Measurements from ENCODE around the gene WDR88.
"Not testable (repeated sequence)": the region's sequence is repeated elsewhere in the genome, so short reads cannot be mapped to it uniquely, and the experiment has no call there.

WDR88 gene

GRCh38 chr19:33199441-33200265 lies 67.7 kb downstream of the WDR88 start:
- DNase-seq = no peak

GRCh38 chr19:33201473-33201872 lies 69.6 kb downstream of the WDR88 start:
- no peak for DNase-seq

DNA sequence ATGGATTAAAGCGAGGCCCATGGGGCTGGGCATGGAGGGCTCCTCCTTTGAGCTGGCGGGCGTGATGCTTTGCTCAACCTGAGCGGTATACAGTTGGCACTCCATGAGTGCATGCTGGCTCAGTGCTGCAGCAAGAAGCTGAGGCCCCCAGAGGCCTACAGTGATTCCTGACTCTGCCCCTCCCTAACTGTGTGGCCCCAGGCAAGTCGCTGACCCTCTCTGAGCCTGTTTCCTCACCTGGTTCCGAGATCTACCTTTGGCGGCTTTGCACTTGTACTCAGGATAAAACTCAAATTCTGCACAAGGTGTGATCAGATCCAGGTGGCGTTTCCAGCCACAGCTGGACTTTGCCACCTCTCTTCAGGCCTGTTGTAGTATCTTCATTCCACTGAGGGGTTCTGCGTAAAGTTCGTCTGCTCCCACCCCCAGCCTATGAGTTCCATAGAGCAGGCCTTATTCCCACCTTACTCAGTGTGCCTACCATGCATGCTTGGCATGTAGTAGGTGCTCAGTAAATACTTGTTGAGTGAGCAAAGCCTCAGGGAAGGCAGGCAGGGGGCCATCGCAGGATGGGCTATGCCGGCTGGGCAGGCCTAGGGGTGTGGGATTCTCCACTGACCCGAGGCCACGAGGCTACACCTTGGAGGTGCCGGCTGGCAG lies 70.1 kb downstream of the WDR88 start:
- DNase-seq = no peak

DNA sequence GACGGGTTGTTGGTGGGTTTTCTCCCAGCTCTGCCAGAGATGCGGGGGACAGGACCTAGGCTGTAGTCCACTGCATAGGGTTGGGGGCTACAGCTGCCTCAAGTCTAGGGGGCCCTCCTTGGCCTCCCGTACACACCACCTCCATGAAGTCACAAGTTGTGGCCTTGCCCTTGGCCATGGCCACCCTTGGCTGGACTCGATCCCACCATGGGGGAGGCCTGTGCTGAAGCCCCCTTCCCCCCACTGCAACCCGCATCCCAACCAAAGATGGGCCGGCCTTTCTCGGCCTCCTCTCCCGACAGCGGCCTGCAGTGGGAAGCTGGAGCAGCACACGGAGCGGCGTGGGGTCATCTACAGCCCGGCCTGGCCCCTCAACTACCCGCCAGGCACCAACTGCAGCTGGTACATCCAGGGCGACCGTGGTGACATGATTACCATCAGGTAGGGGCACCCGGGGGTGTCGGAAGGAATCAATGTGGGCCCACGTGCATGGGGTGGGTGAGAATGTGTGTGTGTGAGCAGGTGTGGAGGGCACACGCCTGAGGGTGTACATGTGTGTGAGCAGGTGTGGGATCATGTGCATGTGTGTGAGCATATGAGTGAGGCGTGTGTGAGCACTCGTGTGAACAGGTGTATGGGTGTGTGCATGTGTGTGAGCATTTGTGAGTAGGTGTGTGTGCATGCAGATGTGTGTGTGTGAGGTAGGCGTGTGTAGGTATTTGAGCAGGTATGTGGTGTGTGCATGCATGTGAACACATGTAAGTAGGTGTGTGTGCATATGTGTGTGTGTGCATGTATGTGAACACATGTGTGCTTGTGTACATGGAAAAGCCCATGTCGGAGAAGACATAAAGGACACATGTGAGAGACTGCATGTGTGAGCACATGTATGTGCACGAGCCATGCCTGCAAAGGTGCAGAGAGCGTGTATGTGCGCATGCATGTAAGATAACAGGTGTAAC lies 70.9 kb downstream of the WDR88 start:
- DNase-seq = no peak

- DNase-seq = no peak
Measured at GRCh38 chr19:33203529-33203928, 71.6 kb downstream of the WDR88 start.

DNA sequence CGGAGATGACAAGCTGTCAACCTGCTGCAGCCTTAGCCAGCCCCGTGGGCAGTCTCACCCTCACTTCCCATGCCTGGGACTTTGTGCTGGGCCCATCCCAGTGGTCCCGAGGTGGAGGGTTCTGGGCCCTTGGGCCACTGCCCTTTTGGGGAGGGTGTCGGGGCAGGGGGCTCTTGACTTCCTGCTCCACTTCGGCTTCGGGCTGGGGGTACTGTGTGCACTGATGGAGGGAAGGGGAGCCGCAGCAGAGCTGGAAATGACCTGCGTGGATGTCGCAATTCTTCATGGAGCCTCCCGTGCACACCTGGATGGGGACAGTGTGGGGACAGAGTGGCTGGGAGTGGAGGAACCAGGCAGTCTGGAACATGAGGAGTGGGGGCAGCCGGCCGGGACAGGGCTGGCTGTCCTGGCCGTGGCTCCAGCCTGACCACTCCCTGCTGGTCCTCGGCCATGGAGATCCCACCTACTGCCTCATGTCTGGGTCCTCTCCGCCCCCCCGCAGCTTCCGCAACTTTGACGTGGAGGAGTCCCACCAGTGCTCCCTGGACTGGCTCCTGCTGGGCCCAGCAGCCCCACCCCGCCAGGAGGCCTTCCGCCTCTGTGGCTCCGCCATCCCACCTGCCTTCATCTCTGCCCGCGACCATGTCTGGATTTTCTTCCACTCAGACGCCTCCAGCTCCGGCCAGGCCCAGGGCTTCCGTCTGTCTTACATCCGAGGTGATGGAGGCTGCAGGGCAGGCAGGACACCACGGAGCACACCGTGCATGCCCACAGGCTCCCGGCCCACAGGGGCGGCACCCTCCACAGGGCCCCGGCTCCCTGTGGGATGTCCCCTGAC lies 72.4 kb downstream of the WDR88 start:
- DNase-seq = no peak

GRCh38 chr19:33205110-33205509 lies 73.2 kb downstream of the WDR88 start:
- DNase-seq = no peak

DNA sequence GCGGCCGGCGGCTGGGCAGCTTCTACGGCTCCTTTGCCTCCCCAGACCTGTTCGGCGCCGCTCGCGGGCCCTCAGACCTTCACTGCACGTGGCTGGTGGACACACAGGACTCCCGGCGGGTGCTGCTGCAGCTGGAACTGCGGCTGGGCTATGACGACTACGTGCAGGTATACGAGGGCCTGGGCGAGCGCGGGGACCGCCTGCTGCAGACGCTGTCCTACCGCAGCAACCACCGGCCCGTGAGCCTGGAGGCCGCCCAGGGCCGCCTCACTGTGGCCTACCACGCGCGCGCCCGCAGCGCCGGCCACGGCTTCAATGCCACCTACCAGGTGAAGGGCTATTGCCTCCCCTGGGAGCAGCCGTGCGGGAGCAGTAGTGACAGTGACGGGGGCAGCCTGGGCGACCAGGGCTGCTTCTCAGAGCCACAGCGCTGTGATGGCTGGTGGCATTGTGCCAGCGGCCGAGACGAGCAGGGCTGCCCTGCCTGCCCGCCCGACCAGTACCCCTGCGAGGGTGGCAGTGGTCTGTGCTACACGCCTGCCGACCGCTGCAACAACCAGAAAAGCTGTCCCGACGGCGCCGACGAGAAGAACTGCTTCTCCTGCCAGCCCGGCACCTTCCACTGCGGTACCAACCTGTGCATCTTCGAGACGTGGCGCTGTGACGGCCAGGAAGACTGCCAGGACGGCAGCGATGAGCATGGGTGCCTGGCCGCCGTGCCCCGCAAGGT lies 73.8 kb downstream of the WDR88 start:
- DNase-seq = no peak

GRCh38 chr19:33206261-33207039 lies 74.5 kb downstream of the WDR88 start:
- no peak for DNase-seq

GRCh38 chr19:33207040-33207620 lies 75.2 kb downstream of the WDR88 start:
- no peak for DNase-seq

DNA sequence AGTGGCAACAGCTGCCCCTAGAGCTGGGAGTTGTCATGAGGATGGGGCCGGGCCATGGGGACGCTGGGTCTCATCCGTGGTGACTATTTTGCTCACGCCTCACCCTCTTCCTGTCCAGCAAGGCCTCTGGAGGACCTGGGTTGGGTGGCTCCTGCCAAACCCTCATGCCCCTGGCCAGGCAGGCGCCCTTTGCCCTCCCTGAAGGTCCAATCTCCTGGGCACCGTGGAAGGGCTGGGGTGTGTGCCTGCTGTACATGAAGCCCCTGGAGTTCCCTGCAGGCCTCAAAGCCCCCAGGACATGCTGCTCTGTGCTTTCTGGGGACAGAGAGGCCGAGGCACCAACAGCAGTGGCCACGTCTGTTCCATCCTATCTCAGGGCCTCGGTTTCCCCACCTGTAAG lies 76.0 kb downstream of the WDR88 start:
- no peak for DNase-seq

DNA sequence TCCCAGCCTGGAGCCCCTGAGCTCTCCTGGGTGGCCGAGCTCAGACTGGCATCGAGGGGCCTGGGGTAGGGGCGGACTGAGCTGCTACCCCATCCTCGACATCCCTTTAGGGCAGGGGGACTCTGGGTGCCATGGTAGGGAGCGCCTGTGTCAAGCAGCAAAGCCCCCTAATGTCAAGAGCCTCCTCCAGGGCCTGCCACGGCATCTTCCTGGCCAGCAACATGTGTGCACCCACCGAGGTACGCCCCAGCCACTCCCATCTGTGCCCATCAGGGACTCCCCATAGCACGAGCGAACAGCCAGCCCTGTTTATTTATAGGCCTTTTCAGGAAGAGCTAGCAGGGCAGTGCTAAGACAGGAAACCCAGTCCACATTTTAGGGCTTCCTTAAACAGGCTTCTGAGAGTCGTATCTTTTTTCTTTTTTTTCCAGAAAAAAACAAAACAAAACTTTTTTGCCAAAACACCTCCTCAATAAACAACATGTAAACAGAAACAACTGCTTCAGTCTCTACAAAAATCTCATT lies 76.5 kb downstream of the WDR88 start:
- no peak for DNase-seq

DNA sequence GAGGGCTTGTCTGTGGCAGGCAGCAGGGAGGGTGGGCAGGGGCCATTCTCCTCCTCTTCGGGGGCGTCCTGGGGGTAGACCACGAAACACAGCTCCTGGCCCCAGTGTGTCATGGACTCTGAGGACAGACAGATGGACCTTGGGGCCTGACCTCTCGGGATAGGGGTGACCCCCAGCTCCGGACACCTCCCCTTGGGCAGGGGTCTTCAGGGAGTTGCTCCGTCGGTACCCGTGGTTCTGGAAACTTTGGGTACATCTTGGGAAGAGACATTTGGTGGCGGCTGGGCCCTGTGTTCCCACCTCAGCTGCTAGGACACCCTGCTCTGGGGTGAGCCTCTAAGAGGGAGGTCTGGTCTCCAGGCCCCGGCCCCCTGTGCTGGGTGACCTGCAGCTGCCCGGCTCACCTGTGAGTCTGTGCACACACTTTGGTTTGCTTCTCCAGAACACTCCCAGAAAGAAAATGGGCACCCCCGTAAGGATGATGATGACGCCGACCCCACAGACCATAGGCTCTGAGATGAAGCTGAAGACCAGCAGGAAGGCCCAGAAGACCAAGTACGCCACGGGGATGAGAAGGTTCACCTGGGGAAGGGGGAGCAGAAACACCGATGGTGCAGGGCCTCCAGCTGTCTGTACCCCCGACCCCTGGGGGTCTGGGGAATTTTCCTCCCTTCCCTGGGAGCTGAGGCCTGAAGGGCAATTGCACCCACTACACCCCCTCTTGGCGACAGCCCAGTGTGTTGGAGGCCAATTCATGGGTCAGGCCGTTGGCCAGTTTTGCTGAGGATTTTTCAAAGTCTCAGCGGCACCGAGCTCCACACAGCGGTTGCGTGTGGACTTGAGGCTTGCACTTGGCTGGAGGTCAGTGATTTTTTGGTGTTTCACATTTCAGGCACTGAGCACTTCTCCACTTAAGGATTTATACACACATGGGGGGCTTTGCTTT lies 77.3 kb downstream of the WDR88 start:
- DNase-seq = no peak

DNA sequence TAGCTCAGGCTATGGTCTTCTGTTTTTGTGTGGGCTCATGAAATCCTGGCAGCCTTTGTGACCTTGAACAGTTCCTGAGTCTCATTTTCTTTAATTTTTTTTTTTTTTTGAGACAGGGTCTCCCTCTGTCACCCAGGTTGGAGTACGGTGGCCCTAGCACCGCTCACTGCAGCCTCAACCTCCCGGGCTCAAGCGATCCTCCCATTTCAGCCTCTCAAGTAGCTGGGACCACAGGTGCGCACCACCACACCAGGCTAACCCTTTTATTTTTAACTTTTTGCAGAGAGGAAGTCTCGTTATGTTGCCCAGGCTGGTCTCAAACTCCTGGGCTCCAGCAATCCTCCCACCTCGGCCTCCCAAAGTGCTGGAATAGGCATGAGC lies 77.9 kb downstream of the WDR88 start:
- DNase-seq = not testable (repeated sequence)

GRCh38 chr19:33210266-33210940 lies 78.5 kb downstream of the WDR88 start:
- no peak for DNase-seq

DNA sequence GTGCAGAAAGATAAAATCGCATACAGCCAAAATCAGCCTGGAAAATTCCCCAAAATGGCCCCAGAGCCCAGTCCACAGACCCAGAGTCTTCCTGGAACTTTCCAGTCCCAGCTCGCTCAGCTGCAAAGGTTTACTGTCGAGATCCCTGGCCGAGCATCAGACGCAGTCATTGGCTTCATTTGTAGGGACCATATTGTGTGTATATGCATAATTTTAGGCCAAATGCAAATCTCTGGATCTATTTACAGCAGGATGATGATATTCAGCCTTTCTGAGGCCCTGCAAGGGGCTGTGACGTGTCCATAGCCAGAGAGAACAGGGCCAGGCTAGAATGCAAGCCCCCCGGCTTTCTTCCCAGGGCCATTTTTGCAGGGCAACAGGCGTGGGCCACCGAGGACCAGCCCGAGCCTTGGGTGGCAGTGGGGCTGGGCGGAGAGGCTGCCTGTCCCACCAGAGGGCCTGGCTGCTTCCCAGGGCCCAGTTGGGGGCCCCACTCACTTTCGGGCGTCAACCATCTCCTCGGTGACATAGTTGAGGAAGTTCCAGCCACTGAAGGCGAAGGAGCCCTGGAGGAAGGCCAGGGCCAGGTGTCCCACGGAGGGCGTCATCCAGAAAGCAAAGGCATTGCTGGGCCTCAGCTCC lies 80.0 kb downstream of the WDR88 start:
- DNase-seq = no peak

- no peak for DNase-seq
Measured at GRCh38 chr19:33212436-33213172, 80.7 kb downstream of the WDR88 start.
